NCI-H345 (cell line): ENCODE measurements around the gene ZNF211.

Experiments
- DNase-seq: peaks from one replicate; lab custom pipeline; 2025; lab: John Stamatoyannopoulos, UW

Gene ZNF211

GRCh38 chr19:57632987-57633831 lies at the start of gene ZNF211:
Gene ZNF211 (plus strand): TSS chr19:57633168. CDS start chr19:57633347, 179 bp downstream.
- peak; percentile 89 for DNase-seq

GRCh38 chr19:57583521-57584416 lies 49.2 kb upstream of the ZNF211 start, which contains the start of gene ZIK1:
Gene ZIK1 (plus strand): TSS chr19:57584145. CDS start chr19:57584357, 212 bp downstream.
- DNase-seq: peak; percentile 93

GRCh38 chr19:57587529-57587928 lies 45.4 kb upstream of the ZNF211 start:
- no peak for DNase-seq

GRCh38 chr19:57599377-57599760 lies 33.6 kb upstream of the ZNF211 start:
- no peak for DNase-seq

GRCh38 chr19:57599761-57600383 lies 33.1 kb upstream of the ZNF211 start, which contains the start of gene ZNF530:
Gene ZNF530 (plus strand): TSS chr19:57599885. CDS start chr19:57604346, 4,461 bp downstream.
- peak; percentile 90 for DNase-seq

GRCh38 chr19:57606931-57607330 lies 26.0 kb upstream of the ZNF211 start:
- no peak for DNase-seq

- no peak for DNase-seq
Observed at GRCh38 chr19:57611113-57611512, 21.9 kb upstream of the ZNF211 start.

- DNase-seq: peak; percentile 89
Observed at GRCh38 chr19:57613941-57614743, 18.8 kb upstream of the ZNF211 start, which contains the start of gene ZNF134. Gene ZNF134 (plus strand): TSS chr19:57614242. CDS start chr19:57619469, 5,227 bp downstream.

- DNase-seq: no peak
Observed at GRCh38 chr19:57615346-57615745, 17.6 kb upstream of the ZNF211 start.

GRCh38 chr19:57620673-57621348 lies 12.2 kb upstream of the ZNF211 start:
- no peak for DNase-seq

- no peak for DNase-seq
Observed at GRCh38 chr19:57623091-57623490, 9.9 kb upstream of the ZNF211 start.

- no peak for DNase-seq
Observed at GRCh38 chr19:57633832-57634131, 814 bp downstream of the ZNF211 start.

GRCh38 chr19:57637379-57637778 lies 4.4 kb downstream of the ZNF211 start:
- no peak for DNase-seq

GRCh38 chr19:57641715-57642234 lies 8.8 kb downstream of the ZNF211 start:
- no peak for DNase-seq

- DNase-seq: no peak
Observed at GRCh38 chr19:57642396-57643046, 9.6 kb downstream of the ZNF211 start.

GRCh38 chr19:57643734-57644133 lies 10.8 kb downstream of the ZNF211 start:
- DNase-seq: no peak

GRCh38 chr19:57648331-57649003 lies 15.5 kb downstream of the ZNF211 start:
- DNase-seq: peak; percentile 17

GRCh38 chr19:57651654-57651996 lies 18.7 kb downstream of the ZNF211 start:
- DNase-seq: no peak

GRCh38 chr19:57653689-57654088 lies 20.7 kb downstream of the ZNF211 start:
- DNase-seq: no peak

GRCh38 chr19:57655443-57655842 lies 22.5 kb downstream of the ZNF211 start:
- no peak for DNase-seq
